ENCODE measurements around the gene SHKBP1. TPM values are rescaled to one million over a fixed set of nuclear protein-coding genes. Genes with fewer than 3 reads are reported as not detected.

SHKBP1 gene
- total and polyA plus RNA-seq, 2 donors (not counting 1 experiment from before 2014, with no cell fraction given): 179 to 227 TPM

DNA sequence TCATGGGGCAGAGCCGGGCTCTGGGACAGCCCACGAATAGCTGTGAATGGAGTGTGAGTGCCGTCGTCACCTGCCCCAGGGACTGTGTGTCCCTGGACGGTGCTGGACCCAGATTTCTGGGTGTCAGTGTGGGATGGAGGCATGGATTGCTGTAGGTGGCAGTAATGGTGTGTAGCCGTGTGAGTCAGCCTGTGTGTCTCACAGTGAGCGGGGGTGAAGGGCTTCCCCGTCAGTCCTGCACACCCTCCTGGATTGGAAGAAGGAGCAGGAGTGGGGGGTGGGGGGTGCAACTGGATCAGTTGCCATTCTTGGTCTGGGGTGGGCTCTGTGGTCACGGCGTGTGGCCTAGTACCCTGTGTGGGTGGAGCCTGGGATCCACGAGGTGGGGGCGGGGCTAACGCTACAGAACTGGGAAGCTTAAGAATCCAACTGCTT is 18.0 kb downstream of the SHKBP1 start:
- intact Hi-C loops (cut with micrococcal nuclease): no loop called here
- CTCF ChIA-PET: interaction anchor here (0.5 to 2.0 kb wide), 3 partner anchors 27 to 44 kb away, joined by 3 to 7 read pairs (median 3); no protein-coding TSS in a partner anchor
- no peak overlapping the region for H3K27ac Mint-ChIP-seq
- Histone ChIP-seq H3K79me2 (ENCODE audit: control insufficient read depth, insufficient read depth, low read length) (no peaks in the 10 kb centered on the region), H3K9me3 (ENCODE audit: control extremely low read depth in 1 of 3, control insufficient read depth in 2 of 3, insufficient read depth in 1 of 3, low read length in 2 of 3) (peaks cover 0 to 18% (median 2%) of the 10 kb centered on the region in 3 donors), H2AFZ (ENCODE audit: insufficient read depth, low read depth, low read length, poor library complexity, severe bottlenecking) (no peak overlapping the region), H3K4me1 (ENCODE audit: control insufficient read depth in 2 of 2, insufficient read depth in 2 of 2, low read length in 2 of 2) (peaks cover 27 to 32% of the 10 kb centered on the region in 2 donors), H3K9ac (ENCODE audit: low read length) (no peak overlapping the region), H3K36me3 (replicated peaks in 1 of 2; ENCODE audit: control extremely low read depth in 1 of 2, control insufficient read depth in 1 of 2, extremely low read depth in 1 of 2, insufficient read depth in 2 of 2, low read length in 1 of 2) (peaks cover 0 to 5% of the 10 kb centered on the region in 2 experiments), H3K27me3 (replicated peaks in 1 of 4; ENCODE audit: control extremely low read depth in 1 of 4, control insufficient read depth in 3 of 4, insufficient read depth in 4 of 4, low read length in 3 of 4) (peaks cover 0 to 40% (median 23%) of the 10 kb centered on the region in 4 experiments), H3K4me2 (replicated peaks; ENCODE audit: low read depth, low read length, poor library complexity, severe bottlenecking) (no peak overlapping the region), H3K27ac (ENCODE audit: low read length in 2 of 2) (no peak overlapping the region), H3K4me3 (ENCODE audit: control extremely low read depth in 1 of 5, extremely low read depth in 1 of 5, insufficient read depth in 1 of 5, low read depth in 2 of 5, low read length in 4 of 5) (no peak overlapping the region), H4K20me1 (ENCODE audit: control insufficient read depth, insufficient read depth, low read length, poor library complexity, severe bottlenecking) (no peaks in the 10 kb centered on the region)
- DNase-seq (peak; percentile 5), ATAC-seq (ENCODE audit: low read depth) (no peak)
- POLR2A ChIA-PET: no interaction called here
- TF ChIP-seq, protein P1, sequence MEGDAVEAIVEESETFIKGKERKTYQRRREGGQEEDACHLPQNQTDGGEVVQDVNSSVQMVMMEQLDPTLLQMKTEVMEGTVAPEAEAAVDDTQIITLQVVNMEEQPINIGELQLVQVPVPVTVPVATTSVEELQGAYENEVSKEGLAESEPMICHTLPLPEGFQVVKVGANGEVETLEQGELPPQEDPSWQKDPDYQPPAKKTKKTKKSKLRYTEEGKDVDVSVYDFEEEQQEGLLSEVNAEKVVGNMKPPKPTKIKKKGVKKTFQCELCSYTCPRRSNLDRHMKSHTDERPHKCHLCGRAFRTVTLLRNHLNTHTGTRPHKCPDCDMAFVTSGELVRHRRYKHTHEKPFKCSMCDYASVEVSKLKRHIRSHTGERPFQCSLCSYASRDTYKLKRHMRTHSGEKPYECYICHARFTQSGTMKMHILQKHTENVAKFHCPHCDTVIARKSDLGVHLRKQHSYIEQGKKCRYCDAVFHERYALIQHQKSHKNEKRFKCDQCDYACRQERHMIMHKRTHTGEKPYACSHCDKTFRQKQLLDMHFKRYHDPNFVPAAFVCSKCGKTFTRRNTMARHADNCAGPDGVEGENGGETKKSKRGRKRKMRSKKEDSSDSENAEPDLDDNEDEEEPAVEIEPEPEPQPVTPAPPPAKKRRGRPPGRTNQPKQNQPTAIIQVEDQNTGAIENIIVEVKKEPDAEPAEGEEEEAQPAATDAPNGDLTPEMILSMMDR (IDR thresholded peaks at IDR 0.05): no peak
- no peak for TF ChIP-seq EZH2 (IDR thresholded peaks at IDR 0.05; ENCODE audit: borderline replicate concordance, insufficient read depth, low read depth, low read length, poor library complexity, severe bottlenecking)
- H3K9me3 Mint-ChIP-seq (ENCODE audit: insufficient read depth): no peaks in the 10 kb centered on the region
- H3K27me3 Mint-ChIP-seq: peaks cover 23% of the 10 kb centered on the region
- 58% methylated on average over 13 of the region's 13 CpGs for WGBS (ENCODE audit: insufficient coverage)
- no peak overlapping the region for H3K4me3 Mint-ChIP-seq
- peaks cover 20% of the 10 kb centered on the region for H3K4me1 Mint-ChIP-seq

GRCh38 chr19:40596608-40597328 is 20.1 kb downstream of the SHKBP1 start:
- CTCF ChIA-PET: interaction anchor here (1.3 to 4.9 kb wide), 3 partner anchors 48 to 292 kb away, joined by 5 to 32 read pairs (median 22); no protein-coding TSS in a partner anchor

More at GRCh38 chr19:40596608-40597328, 20.1 kb downstream of the SHKBP1 start:
- H3K27me3 ChIP-seq (replicated peaks in 1 of 4; ENCODE audit: control extremely low read depth in 1 of 4, control insufficient read depth in 3 of 4, insufficient read depth in 4 of 4, low read length in 3 of 4): peaks cover 0 to 58% (median 35%) of the 10 kb centered on the region in 4 experiments
- Mint-ChIP-seq H3K9me3 (ENCODE audit: insufficient read depth) (no peaks in the 10 kb centered on the region), H3K27ac (no peak overlapping the region), H3K4me1 (peaks cover 31% of the 10 kb centered on the region), H3K4me3 (peak overlapping the region; percentile 16), H3K27me3 (peaks cover 32% of the 10 kb centered on the region)
- DNase-seq: peak; percentile 29
- H3K4me1 ChIP-seq (ENCODE audit: control insufficient read depth in 2 of 2, insufficient read depth in 2 of 2, low read length in 2 of 2): peaks cover 46 to 49% of the 10 kb centered on the region in 2 donors
- H3K9ac ChIP-seq (ENCODE audit: low read length): no peak overlapping the region
- peak overlapping the region; percentile 16 for H2AFZ ChIP-seq (ENCODE audit: insufficient read depth, low read depth, low read length, poor library complexity, severe bottlenecking)
- ATAC-seq (ENCODE audit: low read depth): no peak
- H3K9me3 ChIP-seq (ENCODE audit: control extremely low read depth in 1 of 3, control insufficient read depth in 2 of 3, insufficient read depth in 1 of 3, low read length in 2 of 3): peaks cover 0 to 28% (median 2%) of the 10 kb centered on the region in 3 donors
- no peaks in the 10 kb centered on the region for H3K36me3 ChIP-seq (replicated peaks in 1 of 2; ENCODE audit: control extremely low read depth in 1 of 2, control insufficient read depth in 1 of 2, extremely low read depth in 1 of 2, insufficient read depth in 2 of 2, low read length in 1 of 2)
- 10% methylated on average over 46 of the region's 53 CpGs for WGBS (ENCODE audit: insufficient coverage)
- no peaks in the 10 kb centered on the region for H3K79me2 ChIP-seq (ENCODE audit: control insufficient read depth, insufficient read depth, low read length)
- H3K4me3 ChIP-seq (ENCODE audit: control extremely low read depth in 1 of 5, extremely low read depth in 1 of 5, insufficient read depth in 1 of 5, low read depth in 2 of 5, low read length in 4 of 5): no peak overlapping the region
- no peaks in the 10 kb centered on the region for H4K20me1 ChIP-seq (ENCODE audit: control insufficient read depth, insufficient read depth, low read length, poor library complexity, severe bottlenecking)
- POLR2A ChIA-PET: interaction anchor here (0.6 kb wide), 1 partner anchor 1194 kb away, joined by 10 read pairs; no protein-coding TSS in a partner anchor
- intact Hi-C loops (cut with micrococcal nuclease): no loop called here
- no peak overlapping the region for H3K27ac ChIP-seq (ENCODE audit: low read length in 2 of 2)
- H3K4me2 ChIP-seq (replicated peaks; ENCODE audit: low read depth, low read length, poor library complexity, severe bottlenecking): peak overlapping the region; percentile 65
- TF ChIP-seq, protein P1 (IDR thresholded peaks at IDR 0.05): no peak
- no peak for TF ChIP-seq EZH2 (IDR thresholded peaks at IDR 0.05; ENCODE audit: borderline replicate concordance, insufficient read depth, low read depth, low read length, poor library complexity, severe bottlenecking)
